HepG2 (cell line): ENCODE data around the gene PRSS27.
"Not testable (repeated sequence)": the region's sequence is repeated elsewhere in the genome, so short reads cannot be mapped to it uniquely, and the experiment has no call there.

Experiments
- BHLHE40 ChIP-seq: IDR thresholded peaks from 2 replicates; pipeline ENCODE4 v1.6.1; 2011; ENCODE audit warnings: low read length, improper control_type of control experiment
- EP300 ChIP-seq, 3 experiments: sonication (generic) in 1 of 3; formaldehyde crosslinking in 1 of 3; IDR thresholded peaks; 2 replicates each; pipeline versions ENCODE4 v1.5.1 to v1.6.1; 2011 to 2020; ENCODE audit warnings: low read depth in 2 of 3, low read length in 2 of 3, borderline replicate concordance in 1 of 3, improper control_type of control experiment in 1 of 3, mild to moderate bottlenecking in 1 of 3, missing genetic modification reagents in 1 of 3, moderate library complexity in 1 of 3
- FOXP1 ChIP-seq, 2 experiments: fragments of 450-650 bp in 1 of 2; IDR thresholded peaks; 2 replicates each; pipeline ENCODE4 v1.6.1; 2017 to 2018; ENCODE audit warnings: antibody characterized with exemption in 1 of 2
- GATAD2A ChIP-seq: IDR thresholded peaks from 2 replicates; pipeline ENCODE4 v1.6.1; 2016
- ZBTB7A ChIP-seq: sonication (generic); formaldehyde crosslinking; IDR thresholded peaks from 2 replicates; pipeline ENCODE4 v1.8.0; 2022; ENCODE audit warnings: mild to moderate bottlenecking, missing genetic modification reagents
- ZNF232 ChIP-seq: sonication (generic); formaldehyde crosslinking; IDR thresholded peaks from 2 replicates; pipeline ENCODE4 v1.4.0; 2020; ENCODE audit warnings: missing genetic modification reagents, borderline replicate concordance
- TF ChIP-seq, protein P1 (sequence below): conservative IDR thresholded peaks from 2 replicates; pipeline ENCODE4 v1.6.1; 2018; ENCODE audit warnings: missing genetic modification reagents
- TF ChIP-seq, protein P2 (sequence below): IDR thresholded peaks from 2 replicates; pipeline ENCODE4 v1.6.1; 2012; ENCODE audit warnings: inconsistent platforms

DNA sequence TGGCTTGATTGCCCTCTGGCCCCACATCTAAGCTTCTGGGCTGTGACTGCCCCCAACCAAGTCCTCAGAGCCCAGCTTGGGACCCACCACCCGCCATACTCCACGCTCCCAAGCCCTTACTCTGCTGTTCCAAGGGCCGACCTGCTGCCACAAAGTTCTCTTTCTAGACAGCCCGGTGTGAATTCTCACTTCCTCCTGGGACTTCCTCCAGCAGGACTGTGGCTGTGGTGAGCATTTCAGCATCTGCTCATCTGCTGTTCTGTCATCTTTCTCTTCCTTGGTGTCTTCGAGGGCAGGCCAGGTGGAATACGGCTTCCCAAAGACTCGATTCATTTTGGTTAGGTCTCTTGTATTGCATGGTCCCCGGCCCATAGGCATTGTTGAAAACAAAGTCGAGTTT is 33.9 kb downstream of the PRSS27 start:
- not testable (repeated sequence) for TF ChIP-seq EP300 (IDR thresholded peaks at IDR 0.05; ENCODE audit: low read depth in 2 of 2, low read length in 2 of 2); EP300 (CRISPR knock-in tag; IDR thresholded peaks at IDR 0.05; ENCODE audit: borderline replicate concordance); ZNF232 (CRISPR knock-in tag); FOXP1 (IDR thresholded peaks at IDR 0.05); FOXP1 (CRISPR knock-in tag; IDR thresholded peaks at IDR 0.05); GATAD2A (CRISPR knock-in tag); BHLHE40; ZBTB7A
- TF ChIP-seq, protein P1, sequence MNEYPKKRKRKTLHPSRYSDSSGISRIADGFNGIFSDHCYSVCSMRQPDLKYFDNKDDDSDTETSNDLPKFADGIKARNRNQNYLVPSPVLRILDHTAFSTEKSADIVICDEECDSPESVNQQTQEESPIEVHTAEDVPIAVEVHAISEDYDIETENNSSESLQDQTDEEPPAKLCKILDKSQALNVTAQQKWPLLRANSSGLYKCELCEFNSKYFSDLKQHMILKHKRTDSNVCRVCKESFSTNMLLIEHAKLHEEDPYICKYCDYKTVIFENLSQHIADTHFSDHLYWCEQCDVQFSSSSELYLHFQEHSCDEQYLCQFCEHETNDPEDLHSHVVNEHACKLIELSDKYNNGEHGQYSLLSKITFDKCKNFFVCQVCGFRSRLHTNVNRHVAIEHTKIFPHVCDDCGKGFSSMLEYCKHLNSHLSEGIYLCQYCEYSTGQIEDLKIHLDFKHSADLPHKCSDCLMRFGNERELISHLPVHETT (CRISPR knock-in tag), result not testable (repeated sequence)
- TF ChIP-seq, protein P2, sequence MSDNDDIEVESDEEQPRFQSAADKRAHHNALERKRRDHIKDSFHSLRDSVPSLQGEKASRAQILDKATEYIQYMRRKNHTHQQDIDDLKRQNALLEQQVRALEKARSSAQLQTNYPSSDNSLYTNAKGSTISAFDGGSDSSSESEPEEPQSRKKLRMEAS, result not testable (repeated sequence)
